ENCODE data around the gene ATP9B. TPM values are rescaled to one million over a fixed set of nuclear protein-coding genes. Genes with fewer than 3 reads are reported as not detected.

The ATP9B gene
- total and polyA plus RNA-seq, 5 donors = 9.0 to 24.0 (median 21.7) TPM

DNA sequence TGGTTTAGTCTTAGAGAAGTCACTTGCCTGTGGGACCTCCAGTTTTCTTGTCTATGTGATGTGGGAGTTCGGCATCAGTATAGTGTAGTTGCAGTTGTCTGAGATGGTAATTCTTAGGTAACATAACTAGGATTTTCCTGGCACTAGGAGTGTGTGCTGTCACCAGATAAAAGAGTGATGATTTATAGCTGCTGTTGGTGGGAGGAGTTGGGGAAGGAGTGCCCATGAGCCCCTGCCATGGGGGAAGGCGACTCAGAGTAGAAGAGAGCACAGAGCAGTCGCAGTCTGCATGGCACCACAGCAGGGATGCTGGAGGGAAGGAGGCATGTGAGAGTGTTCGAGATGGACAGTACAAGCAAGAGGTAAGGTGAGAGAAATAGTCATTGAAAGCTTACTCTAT is 38.7 kb downstream of the ATP9B start:
- Histone ChIP-seq H3K4me1 (ENCODE audit: control insufficient read depth, insufficient read depth, low read length) (peaks cover 8% of the 10 kb centered on the region), H3K9me3 (ENCODE audit: control insufficient read depth, low read length) (no peaks in the 10 kb centered on the region), H3K27ac (ENCODE audit: low read length) (no peak overlapping the region), H3K27me3 (ENCODE audit: control insufficient read depth, insufficient read depth) (no peaks in the 10 kb centered on the region), H3K4me3 (ENCODE audit: low read length) (no peak overlapping the region)
- ATAC-seq (peak in 1 of 2 donors; percentile 19), DNase-seq (no peak)
- 90% methylated on average over 4 of the region's 4 CpGs for WGBS
- intact Hi-C loops (cut with DNase I) = no loop called here

DNA sequence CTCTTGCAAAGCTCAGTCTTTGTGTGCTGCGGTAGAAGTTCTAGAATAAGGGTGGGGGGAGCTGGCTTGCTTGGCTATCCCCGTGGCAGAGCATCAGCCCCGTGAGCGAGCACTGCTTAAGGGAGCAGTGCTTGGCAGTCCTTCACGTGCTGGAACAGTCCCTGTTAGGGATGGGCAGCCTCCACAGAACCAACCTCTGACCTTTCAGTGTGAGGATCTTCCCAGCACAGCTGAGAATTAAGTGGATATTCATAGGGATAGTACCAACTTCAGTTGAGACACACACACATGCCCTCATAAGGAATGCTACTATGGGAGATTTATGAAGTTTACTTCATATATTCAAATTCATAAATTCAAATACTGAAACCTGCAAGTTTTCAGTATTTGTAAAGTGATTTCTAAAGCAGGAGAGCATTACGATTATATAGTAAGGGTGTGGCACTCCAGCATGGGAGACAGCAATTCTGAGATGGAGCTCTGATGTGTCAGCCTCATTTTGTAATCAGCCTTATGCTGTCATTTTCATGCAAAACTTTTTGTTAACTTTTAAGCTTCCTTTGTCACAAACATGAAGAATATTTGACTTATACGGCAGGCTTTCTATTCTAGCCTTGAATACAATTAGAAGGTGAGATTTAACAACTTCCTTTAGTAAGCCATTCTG is 39.5 kb downstream of the ATP9B start:
- intact Hi-C loops (cut with DNase I) = no loop called here
- WGBS = 48% methylated on average over 7 of the region's 7 CpGs
- peak; percentile 49 to 66 for ATAC-seq
- Histone ChIP-seq H3K27ac (ENCODE audit: low read length) (no peak overlapping the region), H3K27me3 (ENCODE audit: control insufficient read depth, insufficient read depth) (no peaks in the 10 kb centered on the region), H3K4me1 (ENCODE audit: control insufficient read depth, insufficient read depth, low read length) (peaks cover 8% of the 10 kb centered on the region), H3K4me3 (ENCODE audit: low read length) (no peak overlapping the region), H3K9me3 (ENCODE audit: control insufficient read depth, low read length) (no peaks in the 10 kb centered on the region)
- DNase-seq = no peak

GRCh38 chr18:79111483-79111882 is 42.3 kb downstream of the ATP9B start:
- intact Hi-C loops (cut with DNase I) = no loop called here
- ATAC-seq (no peak), DNase-seq (no peak)
- WGBS = 81% methylated on average over 5 of the region's 5 CpGs
- Histone ChIP-seq H3K9me3 (ENCODE audit: control insufficient read depth, low read length) (no peaks in the 10 kb centered on the region), H3K4me3 (ENCODE audit: low read length) (no peak overlapping the region), H3K27me3 (ENCODE audit: control insufficient read depth, insufficient read depth) (no peaks in the 10 kb centered on the region), H3K27ac (ENCODE audit: low read length) (no peak overlapping the region), H3K4me1 (ENCODE audit: control insufficient read depth, insufficient read depth, low read length) (peaks cover 8% of the 10 kb centered on the region)

GRCh38 chr18:79117385-79117784 is 48.2 kb downstream of the ATP9B start:
- Histone ChIP-seq H3K4me3 (ENCODE audit: low read length) (no peak overlapping the region), H3K27me3 (ENCODE audit: control insufficient read depth, insufficient read depth) (no peaks in the 10 kb centered on the region), H3K4me1 (ENCODE audit: control insufficient read depth, insufficient read depth, low read length) (peaks cover 2% of the 10 kb centered on the region), H3K9me3 (ENCODE audit: control insufficient read depth, low read length) (no peaks in the 10 kb centered on the region), H3K27ac (ENCODE audit: low read length) (no peak overlapping the region)
- intact Hi-C loops (cut with DNase I) = no loop called here
- ATAC-seq (no peak), DNase-seq (no peak)
- 80% methylated on average over 3 of the region's 3 CpGs for WGBS

- intact Hi-C loops (cut with DNase I) = no loop called here
- no peak for ATAC-seq
- Histone ChIP-seq H3K27me3 (ENCODE audit: control insufficient read depth, insufficient read depth) (no peaks in the 10 kb centered on the region), H3K4me1 (ENCODE audit: control insufficient read depth, insufficient read depth, low read length) (peaks cover 2% of the 10 kb centered on the region), H3K4me3 (ENCODE audit: low read length) (no peak overlapping the region), H3K9me3 (ENCODE audit: control insufficient read depth, low read length) (no peaks in the 10 kb centered on the region), H3K27ac (ENCODE audit: low read length) (no peak overlapping the region)
- no peak for DNase-seq
- 73% methylated on average over 1 of the region's 1 CpG for WGBS
Observed at GRCh38 chr18:79117788-79118187, 48.6 kb downstream of the ATP9B start.

- Histone ChIP-seq H3K9me3 (ENCODE audit: control insufficient read depth, low read length) (no peaks in the 10 kb centered on the region), H3K27ac (ENCODE audit: low read length) (no peak overlapping the region), H3K4me1 (ENCODE audit: control insufficient read depth, insufficient read depth, low read length) (peaks cover 2% of the 10 kb centered on the region), H3K4me3 (ENCODE audit: low read length) (no peak overlapping the region), H3K27me3 (ENCODE audit: control insufficient read depth, insufficient read depth) (no peaks in the 10 kb centered on the region)
- intact Hi-C loops (cut with DNase I) = no loop called here
- 95% methylated on average over 5 of the region's 5 CpGs for WGBS
- DNase-seq (no peak), ATAC-seq (no peak)
Observed at GRCh38 chr18:79118797-79119196, 49.6 kb downstream of the ATP9B start.

DNA sequence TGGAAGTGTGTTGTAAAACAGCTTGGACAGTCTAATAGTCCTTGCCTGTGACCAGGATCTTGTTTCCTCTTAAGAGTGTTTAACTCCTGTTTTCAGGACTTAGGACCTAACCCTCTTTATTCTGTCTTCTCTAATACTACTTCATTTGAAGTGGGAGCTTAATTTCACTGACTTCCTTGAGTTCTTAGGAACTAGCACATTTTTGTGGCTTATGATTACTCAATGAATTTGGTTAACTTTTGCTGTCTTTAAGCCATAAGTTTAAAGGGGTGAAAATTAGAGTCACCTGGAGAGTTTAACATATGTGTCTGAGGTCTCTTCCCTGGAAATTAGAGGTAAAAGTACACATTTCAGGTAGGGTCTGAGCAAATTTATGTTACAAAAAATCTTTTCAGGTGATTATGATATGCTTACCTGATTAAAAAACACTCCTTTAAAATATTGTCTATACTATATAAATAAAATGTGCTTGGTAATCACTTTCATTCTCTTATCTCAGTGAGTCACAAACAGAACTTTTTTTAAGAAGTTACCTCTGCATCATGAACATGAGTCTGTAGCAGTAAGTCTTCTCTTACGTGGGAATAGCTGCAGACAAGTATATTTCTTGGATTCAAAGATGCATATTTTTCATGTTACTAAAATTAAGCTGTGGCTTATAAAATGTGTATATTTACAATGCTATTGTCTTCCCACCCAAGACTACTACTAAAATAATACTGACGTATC is 52.7 kb downstream of the ATP9B start:
- H3K4me3 ChIP-seq (ENCODE audit: low read length) = no peak overlapping the region
- intact Hi-C loops (cut with DNase I) = no loop called here

GRCh38 chr18:79123948-79124347 is 54.8 kb downstream of the ATP9B start:
- intact Hi-C loops (cut with DNase I) = no loop called here
- Histone ChIP-seq H3K9me3 (ENCODE audit: control insufficient read depth, low read length) (no peaks in the 10 kb centered on the region), H3K4me3 (ENCODE audit: low read length) (no peak overlapping the region), H3K27ac (ENCODE audit: low read length) (no peak overlapping the region), H3K27me3 (ENCODE audit: control insufficient read depth, insufficient read depth) (no peaks in the 10 kb centered on the region), H3K4me1 (ENCODE audit: control insufficient read depth, insufficient read depth, low read length) (no peaks in the 10 kb centered on the region)
- ATAC-seq (no peak), DNase-seq (no peak)
- WGBS = 86% methylated on average over 2 of the region's 2 CpGs

More for the DNA sequence above, 52.7 kb downstream of the ATP9B start:
- 91% methylated on average over 2 of the region's 2 CpGs for WGBS
- H3K27me3 ChIP-seq (ENCODE audit: control insufficient read depth, insufficient read depth) = no peaks in the 10 kb centered on the region
- no peak overlapping the region for H3K27ac ChIP-seq (ENCODE audit: low read length)
- no peak for ATAC-seq
- no peaks in the 10 kb centered on the region for H3K9me3 ChIP-seq (ENCODE audit: control insufficient read depth, low read length)
- peaks cover 2% of the 10 kb centered on the region for H3K4me1 ChIP-seq (ENCODE audit: control insufficient read depth, insufficient read depth, low read length)
- DNase-seq = no peak

DNA sequence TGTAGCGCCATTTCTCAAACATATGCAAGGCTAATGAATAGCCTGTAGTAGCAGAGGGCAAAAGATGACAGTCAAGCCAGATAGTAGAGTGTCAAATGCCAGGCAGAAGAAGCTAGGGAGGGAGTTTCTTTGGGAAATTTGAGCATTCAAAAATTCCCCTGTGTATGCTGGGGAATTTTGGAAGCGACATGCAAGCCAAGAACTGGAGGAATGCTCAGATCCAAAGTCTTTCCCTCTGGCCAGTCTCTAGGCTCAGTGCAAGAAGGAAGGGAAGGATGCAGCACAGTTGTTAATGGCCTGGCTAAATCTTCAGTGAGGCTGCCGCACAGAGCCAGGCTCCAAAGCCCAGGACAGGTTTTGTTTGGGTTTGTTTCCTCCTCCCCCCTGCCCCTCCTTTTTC is 59.9 kb downstream of the ATP9B start:
- Histone ChIP-seq H3K4me1 (ENCODE audit: control insufficient read depth, insufficient read depth, low read length) (no peaks in the 10 kb centered on the region), H3K27ac (ENCODE audit: low read length) (no peak overlapping the region), H3K27me3 (ENCODE audit: control insufficient read depth, insufficient read depth) (no peaks in the 10 kb centered on the region), H3K4me3 (ENCODE audit: low read length) (no peak overlapping the region), H3K9me3 (ENCODE audit: control insufficient read depth, low read length) (no peaks in the 10 kb centered on the region)
- WGBS = 74% methylated on average over 3 of the region's 3 CpGs
- intact Hi-C loops (cut with DNase I) = no loop called here
- DNase-seq = no peak
- ATAC-seq = no peak

- WGBS = 73% methylated on average over 6 of the region's 6 CpGs
- no peak for ATAC-seq
- intact Hi-C loops (cut with DNase I) = no loop called here
Observed at GRCh38 chr18:79133724-79134123, 64.5 kb downstream of the ATP9B start.

DNA sequence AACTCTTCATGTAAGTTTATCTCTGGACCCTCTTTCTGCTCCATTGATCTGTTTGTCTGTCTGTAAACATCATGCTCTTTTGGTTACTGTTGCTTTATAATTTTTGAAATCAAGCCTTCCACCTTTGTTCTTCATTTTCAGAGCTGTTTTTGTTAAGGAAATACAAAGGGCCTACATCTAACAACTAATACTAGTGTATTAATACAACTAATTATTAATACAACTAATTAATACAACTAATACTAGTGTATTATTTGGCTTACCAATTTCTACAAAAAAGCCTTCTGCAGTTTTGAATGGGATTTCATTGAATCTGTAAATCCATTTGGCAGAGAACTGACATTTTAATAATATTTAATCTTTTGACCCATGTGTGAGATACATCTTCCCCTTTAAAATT is 66.7 kb downstream of the ATP9B start:
- no peak overlapping the region for H3K27ac ChIP-seq (ENCODE audit: low read length)
- no peaks in the 10 kb centered on the region for H3K27me3 ChIP-seq (ENCODE audit: control insufficient read depth, insufficient read depth)
- H3K9me3 ChIP-seq (ENCODE audit: control insufficient read depth, low read length) = no peaks in the 10 kb centered on the region
- no peak overlapping the region for H3K4me3 ChIP-seq (ENCODE audit: low read length)
- DNase-seq = no peak
- ATAC-seq = no peak
- no peaks in the 10 kb centered on the region for H3K4me1 ChIP-seq (ENCODE audit: control insufficient read depth, insufficient read depth, low read length)
- intact Hi-C loops (cut with DNase I) = no loop called here

More at GRCh38 chr18:79133724-79134123, 64.5 kb downstream of the ATP9B start:
- Histone ChIP-seq H3K27me3 (ENCODE audit: control insufficient read depth, insufficient read depth) (no peaks in the 10 kb centered on the region), H3K9me3 (ENCODE audit: control insufficient read depth, low read length) (no peaks in the 10 kb centered on the region), H3K27ac (ENCODE audit: low read length) (no peak overlapping the region), H3K4me3 (ENCODE audit: low read length) (no peak overlapping the region), H3K4me1 (ENCODE audit: control insufficient read depth, insufficient read depth, low read length) (no peaks in the 10 kb centered on the region)
- DNase-seq = peak; percentile 26 to 64 (median 60)
